Skeletal muscle tissue (tissue), 4 donors: ENCODE measurements around the gene ESPN. TPM values are rescaled to one million over a fixed set of nuclear protein-coding genes. Genes with fewer than 3 reads are reported as not detected.
"Not testable (repeated sequence)": the region's sequence is repeated elsewhere in the genome, so short reads cannot be mapped to it uniquely, and the experiment has no call there.

Experiments used
- H3K27ac ChIP-seq: one replicate; pipeline ENCODE4 v1.7.0; 2013; ENCODE audit warnings: mild to moderate bottlenecking, low read depth, low read length, inconsistent platforms
- H3K27me3 ChIP-seq, 3 donors: one replicate each; pipeline ENCODE4 v1.7.0; 2013; ENCODE audit warnings: low read length in 3 of 3; ENCODE audit not compliant: control insufficient read depth in 3 of 3, insufficient read depth in 3 of 3
- H3K36me3 ChIP-seq, 3 donors: one replicate each; pipeline ENCODE4 v1.7.0; 2013; ENCODE audit warnings: low read length in 3 of 3; ENCODE audit not compliant: control insufficient read depth in 3 of 3, insufficient read depth in 3 of 3
- H3K4me1 ChIP-seq, 3 donors: one replicate each; pipeline ENCODE4 v1.7.0; 2013; ENCODE audit warnings: low read length in 3 of 3, mild to moderate bottlenecking in 3 of 3; ENCODE audit not compliant: control insufficient read depth in 3 of 3, insufficient read depth in 3 of 3
- H3K4me3 ChIP-seq, 3 donors: one replicate each; pipeline ENCODE4 v1.7.0; 2013; ENCODE audit warnings: low read length in 3 of 3
- H3K9ac ChIP-seq, 3 donors: one replicate each; pipeline ENCODE4 v1.7.0; 2013; ENCODE audit warnings: low read length in 3 of 3, mild to moderate bottlenecking in 3 of 3, moderate library complexity in 2 of 3, low read depth in 1 of 3
- H3K9me3 ChIP-seq, 3 donors: one replicate each; pipeline ENCODE4 v1.7.0; 2013; ENCODE audit warnings: low read length in 3 of 3; ENCODE audit not compliant: control insufficient read depth in 3 of 3
- total RNA-seq: library from RNA; depleted of rRNA; stranded (reverse); fragments of >200 nt; gene quantifications from one replicate; pipeline ENCODE4 v1.2.3, GENCODE V29; 2014
- donor health status: Osteomylitis.

ESPN gene
- total RNA-seq, 1 donor from 2014 or later: 0.52 TPM

DNA sequence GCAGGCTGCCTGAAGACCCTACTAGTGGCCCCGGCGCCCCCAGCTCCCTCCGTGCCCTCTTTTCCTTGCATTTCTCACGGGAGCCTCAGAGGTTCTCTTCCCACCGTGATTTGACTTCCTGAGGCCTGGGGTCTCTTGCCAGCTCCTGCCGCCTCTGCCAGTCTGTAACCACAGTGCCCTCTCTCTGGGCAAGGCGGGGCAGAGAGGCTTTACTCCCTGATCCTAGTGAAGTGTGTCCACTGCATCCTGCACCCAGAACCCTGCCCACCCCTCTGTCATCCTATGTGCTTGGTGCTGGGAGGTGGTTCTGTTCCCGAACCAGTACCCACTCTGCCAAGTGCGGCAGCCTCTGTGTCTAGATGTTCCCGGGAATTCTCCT, 2.4 kb downstream of the ESPN start:
- peaks cover 7 to 17% (median 16%) of the 10 kb centered on the region in 3 donors for H3K4me1 ChIP-seq
- no peak overlapping the region for H3K27ac ChIP-seq
- no peak overlapping the region for H3K4me3 ChIP-seq
- H3K36me3 ChIP-seq: no peaks in the 10 kb centered on the region
- no peak overlapping the region for H3K9ac ChIP-seq
- H3K27me3 ChIP-seq: peaks cover 65 to 77% (median 76%) of the 10 kb centered on the region in 3 donors
- no peaks in the 10 kb centered on the region for H3K9me3 ChIP-seq

DNA sequence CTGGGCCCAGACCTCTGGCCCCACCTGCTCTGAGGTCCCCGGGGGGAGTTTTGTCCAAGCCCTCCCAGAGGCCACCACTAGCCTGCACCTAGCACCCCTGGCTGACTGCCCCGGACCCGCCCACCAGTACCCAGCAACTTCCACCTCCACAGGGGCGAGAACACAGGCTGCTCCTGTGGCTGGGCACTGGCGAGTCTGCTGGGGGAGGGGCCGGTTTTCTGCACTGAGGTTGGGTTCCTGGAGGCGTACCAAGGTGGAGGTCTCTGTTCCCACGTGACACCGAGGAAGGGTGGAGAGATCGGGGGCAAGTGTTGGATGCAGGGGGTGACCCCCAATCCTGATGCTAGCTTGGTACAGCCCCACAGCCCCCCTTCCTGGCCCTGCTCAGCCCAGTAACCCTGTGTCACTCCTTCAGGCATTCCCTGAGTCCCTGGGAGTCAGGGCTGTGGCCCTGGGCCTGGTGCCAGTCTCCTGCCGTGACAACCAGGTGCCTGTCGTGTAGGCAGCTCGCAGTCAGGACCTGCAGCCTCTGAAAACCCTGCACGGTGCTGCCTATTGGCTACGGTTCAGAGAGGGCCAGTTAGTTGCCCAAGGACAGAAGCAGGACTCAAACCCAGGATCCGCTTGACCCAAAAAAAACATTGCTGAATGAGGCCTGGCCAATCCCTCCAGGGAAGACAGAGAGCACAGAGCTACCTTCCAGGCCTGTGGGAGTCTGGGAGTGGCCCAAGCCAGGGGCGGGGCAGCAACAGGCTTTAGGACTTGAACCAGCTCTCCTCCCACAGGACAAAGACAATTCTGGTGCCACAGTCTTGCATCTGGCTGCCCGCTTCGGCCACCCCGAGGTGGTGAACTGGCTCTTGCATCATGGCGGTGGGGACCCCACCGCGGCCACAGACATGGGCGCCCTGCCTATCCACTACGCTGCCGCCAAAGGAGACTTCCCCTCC, 3.1 kb downstream of the ESPN start:
- H3K27ac ChIP-seq: no peak overlapping the region
- H3K27me3 ChIP-seq: peaks cover 63 to 80% (median 74%) of the 10 kb centered on the region in 3 donors
- no peaks in the 10 kb centered on the region for H3K36me3 ChIP-seq
- no peak overlapping the region for H3K9ac ChIP-seq
- no peak overlapping the region for H3K4me3 ChIP-seq
- peaks cover 7 to 16% (median 15%) of the 10 kb centered on the region in 3 donors for H3K4me1 ChIP-seq
- H3K9me3 ChIP-seq: no peaks in the 10 kb centered on the region

DNA sequence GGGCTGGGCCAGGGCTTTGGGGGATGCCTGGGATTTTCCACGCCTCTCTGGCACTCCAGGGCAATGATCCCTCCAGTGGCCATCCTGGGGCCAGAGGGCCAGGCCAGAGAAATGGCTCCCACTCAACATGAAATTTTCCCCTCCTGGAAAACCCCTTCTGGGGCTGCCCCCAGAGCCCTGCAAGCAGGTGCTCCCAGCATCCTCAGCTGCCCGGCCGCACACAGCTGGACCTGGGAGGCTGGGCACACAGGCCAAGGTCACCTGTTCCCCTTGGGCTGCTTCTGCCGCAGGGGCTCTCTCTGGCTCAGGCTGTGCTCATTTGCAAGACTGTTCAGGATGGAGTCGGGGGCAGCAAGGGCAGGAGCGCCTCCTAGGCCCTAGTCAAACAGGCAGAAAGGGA, 3.9 kb downstream of the ESPN start:
- not testable (repeated sequence) for H3K4me1 ChIP-seq, H3K9me3 ChIP-seq, H3K9ac ChIP-seq, H3K36me3 ChIP-seq, H3K4me3 ChIP-seq, H3K27ac ChIP-seq
- peaks cover 55 to 73% (median 66%) of the 10 kb centered on the region in 3 donors for H3K27me3 ChIP-seq

DNA sequence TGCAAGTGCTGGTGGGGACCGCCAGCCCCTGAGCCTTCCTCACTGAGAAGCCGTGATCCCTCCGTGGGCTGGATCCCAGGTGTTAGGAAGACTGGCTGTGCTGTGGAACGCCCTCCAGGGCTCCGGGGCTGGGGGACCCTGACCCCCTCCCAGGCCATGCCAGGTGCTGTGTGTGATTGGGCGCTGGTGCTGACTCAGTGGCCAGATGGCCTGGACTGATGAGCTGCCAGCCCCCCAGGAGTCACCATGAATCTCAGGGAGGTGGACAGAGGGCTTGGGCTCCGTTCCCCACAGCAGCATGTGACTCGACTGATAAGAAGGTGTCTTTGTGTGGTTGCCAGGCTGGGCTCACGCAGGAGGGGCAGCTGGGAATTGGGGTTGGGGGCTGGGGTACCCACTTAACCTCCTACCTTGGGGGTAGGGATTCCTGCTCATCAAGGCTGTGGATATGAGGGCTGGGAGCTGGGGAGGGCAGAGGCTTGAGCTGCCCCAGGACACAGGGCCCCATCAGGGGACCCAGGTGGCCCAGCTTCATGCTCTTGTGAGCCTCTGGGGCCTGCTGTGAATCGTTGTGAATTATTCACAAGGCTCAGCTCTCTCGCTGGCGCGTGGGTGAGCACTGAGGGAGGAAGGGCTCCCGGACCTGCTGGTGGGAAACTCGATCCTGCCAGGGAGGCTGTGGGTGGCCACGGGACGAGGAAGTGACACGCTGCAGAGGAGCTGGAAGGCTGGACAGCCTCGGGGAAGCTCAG, 5.3 kb downstream of the ESPN start:
- not testable (repeated sequence) for H3K27ac ChIP-seq, H3K9ac ChIP-seq, H3K9me3 ChIP-seq, H3K4me1 ChIP-seq, H3K4me3 ChIP-seq, H3K36me3 ChIP-seq
- H3K27me3 ChIP-seq: peaks cover 43 to 61% (median 54%) of the 10 kb centered on the region in 3 donors

DNA sequence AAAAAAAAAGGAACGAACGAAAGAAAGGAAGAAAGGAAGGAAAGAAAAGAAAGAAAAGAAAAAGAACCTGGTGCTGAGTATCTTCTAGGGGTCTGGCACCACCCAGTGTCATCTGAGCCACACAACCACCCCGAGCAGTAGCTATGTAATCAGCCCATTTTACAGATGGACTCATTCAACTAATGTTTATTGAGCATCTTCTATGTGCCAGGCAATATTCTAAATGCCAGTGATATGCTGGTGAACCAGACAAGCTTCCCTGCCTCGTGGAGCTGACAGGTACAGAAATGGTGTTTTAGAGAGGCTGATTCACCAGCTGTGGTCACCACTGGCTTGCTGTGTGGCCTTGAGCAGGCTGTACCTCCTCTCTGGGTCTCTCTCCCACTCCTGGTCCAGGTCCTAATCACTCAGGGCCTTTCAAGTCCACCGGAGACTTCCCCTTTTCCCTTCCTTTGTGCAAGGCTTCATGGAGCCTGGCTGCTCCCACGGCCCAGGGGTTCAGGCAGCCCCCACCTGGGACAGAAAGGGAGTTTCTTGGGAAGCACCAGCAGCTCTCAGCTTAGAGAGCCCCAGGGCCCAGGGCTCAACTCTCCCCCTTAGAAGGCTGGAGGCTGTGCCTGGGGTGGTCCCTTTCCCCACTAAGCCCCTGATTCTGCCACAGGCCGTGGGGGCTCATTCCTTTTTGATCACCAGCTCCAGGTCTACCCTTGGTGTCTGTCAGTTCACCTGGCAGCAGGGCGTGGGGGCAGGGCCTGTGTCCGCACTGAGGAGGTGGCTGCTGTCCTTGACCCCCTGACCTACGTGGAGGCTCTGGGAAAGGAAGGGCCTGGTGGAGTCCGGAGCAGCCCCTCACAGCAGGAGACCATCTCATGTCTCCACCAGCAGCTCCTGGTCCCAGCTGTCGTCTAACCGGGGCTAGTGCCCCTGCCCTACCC, 7.3 kb downstream of the ESPN start:
- H3K27me3 ChIP-seq: peaks cover 23 to 46% (median 33%) of the 10 kb centered on the region in 3 donors
- not testable (repeated sequence) for H3K36me3 ChIP-seq, H3K9ac ChIP-seq, H3K9me3 ChIP-seq, H3K27ac ChIP-seq, H3K4me1 ChIP-seq, H3K4me3 ChIP-seq

DNA sequence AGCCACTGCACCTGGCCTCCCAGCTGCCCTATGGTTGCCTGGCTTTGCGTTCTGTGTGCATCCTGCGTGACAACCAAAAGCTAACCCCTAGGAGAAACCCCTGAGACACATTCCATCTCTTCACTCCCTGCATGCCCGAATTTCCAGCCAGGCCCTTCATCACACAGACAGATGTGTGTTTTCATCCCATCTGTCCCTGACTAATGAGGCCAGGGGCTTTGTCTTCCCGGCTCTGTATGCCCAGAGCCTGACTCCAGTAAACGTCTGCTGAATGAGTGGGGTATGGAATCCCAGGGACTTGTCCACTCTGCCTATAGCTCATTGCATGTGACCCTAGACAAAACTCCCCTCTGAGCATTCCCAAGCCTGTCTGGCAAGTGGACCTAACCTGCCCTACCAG, 9.6 kb downstream of the ESPN start:
- H3K4me3 ChIP-seq: no peak overlapping the region
- no peak overlapping the region for H3K9ac ChIP-seq
- H3K27ac ChIP-seq: no peak overlapping the region
- H3K4me1 ChIP-seq: no peaks in the 10 kb centered on the region
- H3K9me3 ChIP-seq: no peaks in the 10 kb centered on the region
- no peaks in the 10 kb centered on the region for H3K36me3 ChIP-seq
- peaks cover 19 to 37% (median 32%) of the 10 kb centered on the region in 3 donors for H3K27me3 ChIP-seq

- Histone ChIP-seq H3K4me1 (no peaks in the 10 kb centered on the region), H3K4me3 (no peak overlapping the region), H3K9me3 (no peaks in the 10 kb centered on the region), H3K27ac (no peak overlapping the region), H3K9ac (no peak overlapping the region), H3K27me3 (peaks cover 15 to 34% (median 26%) of the 10 kb centered on the region in 3 donors), H3K36me3 (no peaks in the 10 kb centered on the region)
These were observed 10.6 kb downstream of the ESPN start for GRCh38 chr1:6435129-6435528.

DNA sequence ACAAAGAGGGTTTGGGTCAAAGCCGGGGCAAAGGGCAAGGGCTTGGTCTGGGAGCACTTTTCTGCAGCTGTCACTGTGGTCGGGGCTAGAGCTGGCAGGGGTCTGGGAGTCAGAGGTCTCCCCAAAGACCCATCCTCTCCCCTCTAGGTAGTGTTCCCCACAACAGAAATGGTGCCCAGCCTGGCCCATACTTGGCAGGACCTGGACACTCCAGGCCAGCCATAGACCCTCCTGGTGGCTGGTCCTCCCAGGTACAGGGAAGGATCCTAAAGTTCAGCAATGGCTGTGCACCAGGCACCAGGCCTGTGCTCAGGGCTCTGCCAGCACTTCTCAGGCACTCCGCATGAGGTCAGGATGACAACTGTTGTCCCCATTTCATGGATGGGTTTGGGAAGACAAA, 11.0 kb downstream of the ESPN start:
- no peak overlapping the region for H3K9ac ChIP-seq
- no peaks in the 10 kb centered on the region for H3K9me3 ChIP-seq
- no peak overlapping the region for H3K27ac ChIP-seq
- H3K4me3 ChIP-seq: no peak overlapping the region
- H3K4me1 ChIP-seq: no peaks in the 10 kb centered on the region
- peaks cover 12 to 33% (median 24%) of the 10 kb centered on the region in 3 donors for H3K27me3 ChIP-seq
- H3K36me3 ChIP-seq: no peaks in the 10 kb centered on the region

GRCh38 chr1:6436277-6436676, 11.7 kb downstream of the ESPN start:
- not testable (repeated sequence) for H3K9ac ChIP-seq, H3K4me3 ChIP-seq, H3K9me3 ChIP-seq, H3K27ac ChIP-seq, H3K4me1 ChIP-seq, H3K36me3 ChIP-seq
- H3K27me3 ChIP-seq: peaks cover 17 to 36% (median 24%) of the 10 kb centered on the region in 3 donors
